Activated naive CD4-positive, alpha-beta T cell (primary cell): ENCODE results near the gene STIMATE.

ENCODE experiments used
- DNase-seq, 4 experiments: peaks; one replicate each; lab custom pipeline; 2025; lab: John Stamatoyannopoulos, UW

STIMATE gene

DNA sequence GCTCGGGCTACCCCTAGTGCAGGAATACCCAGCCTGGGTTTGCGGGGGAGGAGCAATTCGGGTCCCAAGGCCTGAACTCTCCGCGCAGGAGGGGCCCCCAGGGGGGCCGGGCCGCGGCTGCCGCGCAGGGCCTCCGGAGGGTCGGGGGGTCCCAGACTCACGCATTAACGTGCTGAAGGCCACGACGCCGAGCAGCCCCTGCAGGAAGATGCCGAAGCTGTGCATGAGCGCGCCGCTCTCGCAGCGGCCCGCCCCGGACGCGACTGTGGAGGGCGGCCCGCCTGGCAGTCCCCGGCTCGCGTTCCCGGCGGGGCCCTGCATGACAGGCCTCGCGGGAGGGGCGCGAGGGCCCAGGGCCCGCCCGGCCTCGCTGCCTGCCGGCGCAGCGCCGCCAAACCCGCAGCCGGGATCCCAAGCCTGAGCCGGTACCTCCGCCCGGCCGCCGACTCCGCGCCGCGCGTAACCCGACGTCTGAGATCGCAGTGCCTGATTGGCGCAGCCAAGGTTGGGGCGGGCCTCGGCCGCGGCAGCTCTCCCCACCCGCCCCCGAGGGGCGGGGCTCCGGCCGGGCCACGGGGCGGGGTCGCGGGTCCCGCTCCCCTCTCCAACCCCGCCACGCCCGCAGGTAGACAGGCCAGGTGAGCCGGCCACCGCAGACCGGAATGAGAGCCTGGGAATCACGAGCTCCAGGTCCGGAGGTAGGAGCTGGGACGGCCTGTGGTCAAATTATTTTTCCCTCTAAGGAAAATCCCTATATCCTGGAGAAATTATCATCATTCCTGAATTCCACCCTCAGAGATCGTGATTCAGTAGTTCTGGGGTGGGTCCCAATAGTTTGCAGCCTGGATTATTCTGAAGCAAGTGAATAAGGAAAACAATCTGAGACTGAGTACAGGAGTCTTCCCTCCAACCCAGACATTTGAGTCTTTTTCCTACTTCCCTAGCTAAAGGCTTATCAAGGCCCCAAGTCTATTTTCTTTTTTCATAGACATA, at the start of gene STIMATE:
STIMATE (minus strand) TSS at position 419 of the 993 bp plus-strand sequence; CDS start at position 321, 98 bp downstream.
- peak; percentile 51 to 81 (median 68) for DNase-seq

GRCh38 chr3:52939600-52939999, 42.3 kb upstream of the STIMATE start:
- DNase-seq: no peak

- DNase-seq: peak in 1 of 4 experiments; percentile 5
These were observed 37.5 kb upstream of the STIMATE start for GRCh38 chr3:52934630-52935530.

GRCh38 chr3:52931889-52932288, 34.5 kb upstream of the STIMATE start:
- DNase-seq: no peak

DNA sequence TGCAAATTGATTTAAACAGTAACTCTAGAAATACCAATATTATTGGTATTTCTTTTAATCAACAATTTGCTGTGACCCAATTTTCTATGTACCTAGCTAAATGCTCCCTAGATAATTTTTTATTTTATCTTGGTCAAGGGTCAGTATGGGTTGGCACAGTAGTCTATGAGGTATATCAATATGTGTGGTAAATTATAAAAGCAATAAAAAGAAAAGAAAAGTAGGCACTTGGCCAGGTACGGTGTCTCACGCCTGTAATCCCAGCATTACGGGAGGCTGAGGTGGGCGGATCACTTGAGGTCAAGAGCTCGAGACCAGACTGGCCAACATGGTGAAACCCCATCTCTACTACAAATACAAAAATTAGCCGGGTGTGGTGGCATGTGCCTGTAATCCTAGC, 34.0 kb upstream of the STIMATE start:
- DNase-seq: no peak

- DNase-seq: no peak
These were observed 33.4 kb upstream of the STIMATE start for GRCh38 chr3:52930748-52931147.

DNA sequence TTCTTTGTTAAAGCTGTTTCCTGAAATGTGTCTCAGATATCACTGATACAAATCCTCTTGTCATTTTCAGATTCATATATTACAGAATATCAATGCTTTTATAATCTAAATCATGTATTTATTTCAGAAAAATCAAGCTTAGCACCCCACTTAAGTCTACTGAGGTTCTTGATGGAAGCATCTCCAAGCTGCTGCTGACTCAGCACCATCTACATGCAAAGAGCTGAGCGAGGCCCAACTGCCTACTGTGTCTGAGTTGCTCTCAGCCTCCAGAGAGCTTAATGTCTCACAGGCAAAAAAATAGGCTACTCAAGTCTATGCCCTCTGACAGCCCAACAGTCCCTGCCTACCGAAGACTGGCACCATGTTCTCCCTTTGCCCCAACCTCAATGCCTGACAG, 29.2 kb upstream of the STIMATE start:
- DNase-seq: no peak

DNA sequence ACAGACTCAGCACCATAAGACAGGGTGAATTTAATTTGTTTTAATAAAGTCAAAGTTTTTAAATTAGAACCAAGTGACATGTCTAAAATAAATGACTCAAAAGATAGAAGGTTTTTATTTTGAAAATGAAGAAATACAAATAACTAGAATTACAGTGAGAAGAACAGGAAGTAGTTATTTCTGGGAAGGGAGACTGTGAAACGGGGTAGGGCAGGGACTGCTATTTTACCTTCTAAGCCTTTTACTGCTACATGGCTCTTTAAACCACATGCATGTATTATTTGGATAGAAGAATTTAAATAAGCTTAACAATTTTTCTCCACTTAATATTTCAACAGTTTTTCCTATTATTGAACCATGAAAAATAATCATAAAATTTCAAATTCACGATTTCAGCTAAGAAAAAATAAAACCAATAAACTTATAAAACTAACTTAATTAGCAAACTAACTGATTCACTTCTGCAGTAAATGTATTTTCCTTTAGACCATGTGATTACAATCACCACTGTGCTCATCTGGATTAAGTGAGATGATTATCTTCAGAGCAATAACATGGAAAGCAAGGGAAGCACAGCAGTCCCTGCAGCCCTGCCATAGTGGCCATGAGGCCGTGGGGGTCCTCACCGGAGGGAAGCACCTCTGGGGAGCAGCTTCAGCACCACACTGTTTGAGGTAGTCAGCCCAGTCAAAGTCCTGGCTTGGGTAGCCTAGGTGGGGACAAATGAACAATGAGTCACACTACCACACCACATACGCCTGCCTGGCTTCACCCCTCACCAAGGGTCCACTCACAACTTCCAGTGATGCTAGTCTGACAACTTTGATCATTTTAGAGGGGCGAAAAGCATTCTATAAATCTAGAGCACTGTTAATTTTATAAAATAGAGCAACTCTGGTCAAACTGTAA, 28.3 kb upstream of the STIMATE start:
- no peak for DNase-seq

- no peak for DNase-seq
These were observed 26.6 kb upstream of the STIMATE start for GRCh38 chr3:52923963-52924362.

DNA sequence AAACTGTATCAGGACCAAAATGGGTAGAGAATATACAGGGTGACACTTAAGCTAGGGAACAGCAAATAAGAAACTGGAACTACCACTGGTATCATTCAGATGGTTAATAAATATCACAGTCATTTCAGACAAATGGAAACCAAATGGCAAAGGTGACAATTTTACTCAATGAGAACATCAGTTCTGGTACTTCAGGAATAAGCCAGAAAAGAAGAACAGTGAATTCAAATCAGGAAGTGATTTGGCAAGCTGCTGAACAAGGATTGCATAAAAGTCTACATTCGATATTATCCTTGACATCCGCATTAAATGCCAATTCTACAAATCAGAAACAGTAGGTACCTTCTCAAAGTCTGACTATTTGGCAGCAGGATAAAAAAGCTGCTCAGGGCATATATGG, 23.5 kb upstream of the STIMATE start:
- DNase-seq: no peak

GRCh38 chr3:52917044-52917443, 19.7 kb upstream of the STIMATE start:
- no peak for DNase-seq

GRCh38 chr3:52915294-52915693, 17.9 kb upstream of the STIMATE start:
- DNase-seq: no peak

DNA sequence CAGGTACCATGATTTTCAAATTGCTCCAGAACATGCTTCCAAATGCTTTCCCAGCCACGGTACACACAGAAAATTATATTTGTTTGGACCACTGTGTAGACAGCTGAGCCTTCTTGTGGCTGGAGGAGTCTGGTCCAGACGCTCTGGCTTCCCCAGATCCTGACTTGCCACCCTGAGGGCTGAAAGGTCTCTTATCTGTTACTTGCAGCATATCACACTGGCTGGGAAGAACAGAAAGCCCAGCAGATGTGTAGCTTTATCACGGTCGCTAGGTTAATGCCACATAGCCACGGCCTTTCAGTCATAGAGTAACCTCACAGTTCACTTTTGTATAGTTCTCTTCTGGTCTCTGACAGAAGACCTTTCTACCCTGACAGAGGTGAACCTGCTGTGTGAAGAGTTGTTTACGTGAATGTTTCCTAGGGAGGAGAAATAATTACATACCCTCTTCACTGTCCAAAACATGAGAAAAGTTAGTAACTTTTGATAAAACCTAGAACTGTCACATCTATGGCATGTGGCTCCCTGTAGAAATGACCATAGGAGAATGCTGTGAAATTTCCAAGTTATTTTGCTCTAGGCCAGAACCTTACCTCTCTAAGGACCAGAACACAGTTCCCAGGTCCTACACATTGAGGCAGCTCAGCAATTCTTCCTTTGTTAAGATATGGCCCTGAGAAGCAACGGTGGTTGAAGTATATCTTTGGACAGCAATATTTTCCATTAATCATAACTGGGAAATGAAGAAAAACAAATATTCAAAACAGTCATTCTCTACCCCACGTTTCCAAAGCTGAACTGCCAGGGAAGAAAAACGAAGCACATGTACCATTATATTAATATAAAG, 15.8 kb upstream of the STIMATE start:
- DNase-seq: no peak

GRCh38 chr3:52910823-52911222, 13.5 kb upstream of the STIMATE start:
- no peak for DNase-seq

GRCh38 chr3:52907497-52907896, 10.1 kb upstream of the STIMATE start:
- no peak for DNase-seq

DNA sequence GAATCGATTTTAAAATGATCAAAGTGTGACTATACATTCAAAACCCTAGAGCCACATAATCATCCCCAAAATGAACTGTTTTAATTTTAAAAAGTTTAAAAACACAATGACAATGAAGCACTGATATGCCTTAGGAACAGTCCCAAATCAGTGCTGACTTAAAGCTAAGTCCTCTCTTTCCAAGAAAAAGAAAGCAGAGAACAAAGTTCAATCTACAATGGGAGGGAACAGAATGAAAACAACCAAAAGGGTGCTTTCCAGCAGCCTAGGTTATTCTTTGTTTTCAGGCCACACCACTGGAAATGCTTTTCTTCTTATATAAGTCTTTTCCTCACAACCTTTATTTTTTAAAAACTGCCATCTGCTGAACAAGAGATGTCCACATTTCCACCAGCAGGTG, 7.2 kb upstream of the STIMATE start:
- DNase-seq: no peak

DNA sequence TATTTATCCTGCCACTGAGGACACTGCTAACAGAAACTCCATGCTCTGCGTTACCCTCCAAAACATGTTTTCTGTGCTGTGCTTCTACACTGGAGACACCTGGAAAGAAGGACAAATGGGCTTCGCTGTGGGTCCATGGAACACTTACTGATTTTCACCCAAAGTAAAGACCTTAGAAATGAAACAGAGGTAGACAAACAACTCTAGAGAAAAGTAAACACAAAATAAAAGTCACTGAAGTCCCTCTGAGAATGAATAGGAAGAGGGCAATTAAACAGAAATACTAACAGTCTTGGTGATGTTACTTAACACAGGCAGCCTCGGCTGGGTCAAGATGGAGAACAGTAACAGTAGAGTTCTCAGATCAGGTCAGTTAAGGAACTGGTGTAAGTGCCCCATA, 6.7 kb upstream of the STIMATE start:
- no peak for DNase-seq

GRCh38 chr3:52896613-52897012, 735 bp downstream of the STIMATE start:
- no peak for DNase-seq

- no peak for DNase-seq
These were observed 1.2 kb downstream of the STIMATE start for GRCh38 chr3:52896151-52896550.

DNA sequence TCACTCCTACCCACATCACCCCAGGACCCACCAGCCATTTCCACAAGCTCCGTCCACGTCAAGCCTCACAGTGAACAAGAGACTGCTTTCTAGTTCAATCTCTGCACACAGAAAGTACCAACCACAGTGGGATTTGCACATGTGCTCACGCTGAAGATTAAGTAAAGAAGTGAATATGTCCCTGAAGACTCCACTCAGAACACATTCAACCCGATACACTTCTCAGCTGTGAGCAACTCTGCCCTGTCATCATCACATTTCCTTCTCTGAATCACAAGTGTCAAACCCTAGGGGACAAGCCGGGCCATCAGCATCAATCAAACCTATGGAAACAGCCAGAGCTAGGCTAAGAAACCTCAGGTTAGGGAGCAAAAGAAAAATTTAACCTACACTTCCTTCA, 1.9 kb downstream of the STIMATE start:
- DNase-seq: no peak

DNA sequence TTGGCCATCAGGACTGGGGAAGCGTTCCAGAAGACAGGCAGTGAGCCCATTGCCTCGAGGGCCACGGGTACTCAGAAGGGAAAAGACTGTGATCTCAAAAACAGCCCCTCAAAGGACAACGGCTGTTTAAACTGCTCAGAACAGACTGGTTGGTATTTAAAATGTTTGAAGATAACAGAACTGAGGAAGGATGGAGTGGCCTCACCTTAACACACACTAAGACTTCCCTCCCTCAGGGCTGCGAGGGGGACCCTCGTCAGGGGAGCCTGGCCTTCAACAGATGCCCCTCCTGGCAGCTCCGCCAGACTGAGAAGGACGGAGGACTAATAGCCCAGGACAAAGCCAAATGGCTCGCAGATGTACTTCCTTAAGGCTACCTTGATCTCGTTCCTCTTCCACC, 2.6 kb downstream of the STIMATE start:
- no peak for DNase-seq
